ENCODE data around the gene PSMG4. TPM values are rescaled to one million over a fixed set of nuclear protein-coding genes. Genes with fewer than 3 reads are reported as not detected.

PSMG4 gene
- polyA plus RNA-seq, 1 experiment = 24.7 TPM

GRCh38 chr6:3212261-3212660 is 46.5 kb upstream of the PSMG4 start:
- no peak for TF ChIP-seq CTCF (IDR thresholded peaks at IDR 0.05; ENCODE audit: insufficient read depth, low read depth, low read length)
- no peaks in the 10 kb centered on the region; the same call in 1 of the 2 replicates for H3K27me3 ChIP-seq (ENCODE audit: control insufficient read depth, insufficient read depth, low read length)
- no peak overlapping the region for H3K4me3 ChIP-seq (ENCODE audit: low read depth, low read length)
- ChIA-PET POLR2A (no interaction called here), CTCF (interaction anchor here (1.0 to 1.9 kb wide), 3 partner anchors 11 to 39 kb away, joined by 4 to 6 read pairs (median 4); no protein-coding TSS in a partner anchor)
- no peak for DNase-seq (ENCODE audit: low read depth)
- no peaks in the 10 kb centered on the region for H3K36me3 ChIP-seq (ENCODE audit: control insufficient read depth, insufficient read depth, low read length)

DNA sequence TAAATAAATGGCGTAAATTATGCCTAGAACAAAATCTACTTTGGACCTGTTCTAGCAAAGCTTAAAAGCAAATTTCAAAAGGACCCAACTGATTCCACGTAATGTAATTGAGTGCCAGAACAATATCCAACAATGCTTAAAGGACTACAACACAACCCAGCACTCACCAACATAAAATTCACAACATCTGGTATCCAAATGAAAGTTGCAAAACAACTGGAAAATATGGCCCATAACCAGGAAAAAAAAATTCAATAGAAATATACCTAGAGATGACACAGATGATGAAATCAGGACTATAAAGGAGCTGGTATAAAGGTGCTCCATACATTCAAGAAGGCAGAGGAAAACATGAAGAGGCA is 45.4 kb upstream of the PSMG4 start:
- TF ChIP-seq CTCF (IDR thresholded peaks at IDR 0.05; ENCODE audit: insufficient read depth, low read depth, low read length) = no peak
- POLR2A ChIA-PET = no interaction called here
- no peaks in the 10 kb centered on the region for H3K36me3 ChIP-seq (ENCODE audit: control insufficient read depth, insufficient read depth, low read length)
- DNase-seq (ENCODE audit: low read depth) = no peak
- H3K27me3 ChIP-seq (ENCODE audit: control insufficient read depth, insufficient read depth, low read length) = peaks cover 2% of the 10 kb centered on the region; the same call in 1 of the 2 replicates
- H3K4me3 ChIP-seq (ENCODE audit: low read depth, low read length) = no peak overlapping the region
- CTCF ChIA-PET = interaction anchor here (1.4 kb wide), 1 partner anchor 73 kb away, joined by 4 read pairs; no protein-coding TSS in a partner anchor

GRCh38 chr6:3214898-3215297 is 43.8 kb upstream of the PSMG4 start:
- no peaks in the 10 kb centered on the region for H3K36me3 ChIP-seq (ENCODE audit: control insufficient read depth, insufficient read depth, low read length)
- H3K27me3 ChIP-seq (ENCODE audit: control insufficient read depth, insufficient read depth, low read length) = peaks cover 7% of the 10 kb centered on the region
- no peak for DNase-seq (ENCODE audit: low read depth)
- H3K4me3 ChIP-seq (ENCODE audit: low read depth, low read length) = no peak overlapping the region
- no peak for TF ChIP-seq CTCF (IDR thresholded peaks at IDR 0.05; ENCODE audit: insufficient read depth, low read depth, low read length)
- ChIA-PET POLR2A (interaction anchor here (0.6 kb wide), 1 partner anchor 698 kb away, joined by 12 read pairs; no protein-coding TSS in a partner anchor), CTCF (interaction anchor here (0.8 to 1.2 kb wide), 3 partner anchors 12 to 75 kb away, joined by 3 read pairs; no protein-coding TSS in a partner anchor)

- no peak for DNase-seq (ENCODE audit: low read depth)
- TF ChIP-seq CTCF (IDR thresholded peaks at IDR 0.05; ENCODE audit: insufficient read depth, low read depth, low read length) = no peak
- H3K4me3 ChIP-seq (ENCODE audit: low read depth, low read length) = no peak overlapping the region
- POLR2A ChIA-PET = interaction anchor here (0.6 kb wide), 1 partner anchor 150 kb away, joined by 4 read pairs; no protein-coding TSS in a partner anchor
- H3K36me3 ChIP-seq (ENCODE audit: control insufficient read depth, insufficient read depth, low read length) = no peaks in the 10 kb centered on the region
- peaks cover 10% of the 10 kb centered on the region for H3K27me3 ChIP-seq (ENCODE audit: control insufficient read depth, insufficient read depth, low read length)
- CTCF ChIA-PET = interaction anchor here (0.9 kb wide), 1 partner anchor 12 kb away, joined by 3 read pairs; no protein-coding TSS in a partner anchor
Observed at GRCh38 chr6:3217286-3217685, 41.5 kb upstream of the PSMG4 start.

DNA sequence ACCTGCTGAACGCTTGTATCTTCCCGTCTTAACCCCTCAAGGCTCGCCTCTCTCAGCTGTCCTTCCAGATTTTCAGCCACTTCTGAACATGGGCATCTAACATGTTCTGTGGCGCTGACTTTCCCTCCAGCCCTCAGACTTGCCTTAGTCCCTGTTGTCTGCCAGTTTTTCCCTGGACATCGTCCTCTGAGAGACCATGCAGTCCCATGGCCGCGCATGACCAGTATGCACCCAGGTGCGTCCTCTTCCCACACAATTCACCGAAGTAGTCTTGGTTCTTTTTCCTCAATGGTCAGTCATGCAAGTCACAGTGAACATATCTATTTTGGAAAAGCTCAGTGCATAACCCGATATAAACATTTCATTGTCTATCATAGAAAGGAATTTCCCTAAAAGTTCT is 40.5 kb upstream of the PSMG4 start:
- no peak for TF ChIP-seq CTCF (IDR thresholded peaks at IDR 0.05; ENCODE audit: insufficient read depth, low read depth, low read length)
- Histone ChIP-seq H3K4me3 (ENCODE audit: low read depth, low read length) (no peak overlapping the region), H3K36me3 (ENCODE audit: control insufficient read depth, insufficient read depth, low read length) (no peaks in the 10 kb centered on the region), H3K27me3 (ENCODE audit: control insufficient read depth, insufficient read depth, low read length) (peaks cover 13% of the 10 kb centered on the region)
- DNase-seq (ENCODE audit: low read depth) = no peak
- CTCF ChIA-PET = interaction anchor here (0.9 to 1.0 kb wide), 2 partner anchors 9 to 11 kb away, joined by 3 read pairs; no protein-coding TSS in a partner anchor
- POLR2A ChIA-PET = no interaction called here
